A549 (cell line): ENCODE measurements around the gene DPYD. TPM values are rescaled to one million over a fixed set of nuclear protein-coding genes. Genes with fewer than 3 reads are reported as not detected.

ENCODE experiments used
- ATAC-seq, 2 experiments: fragments of 200-7000 bp in 1 of 2; fragments of >200 bp in 1 of 2; cut with Nextera tagmentation in 1 of 2; cut with Tn5 transposase in 1 of 2; 3 replicates each; pipeline versions ENCODE4 v1.8.0 to v1.9.1; 2018 to 2020; ENCODE audit warnings: mild to moderate bottlenecking in 1 of 2, moderate library complexity in 1 of 2
- CTCF ChIA-PET: fragments of 300-600 bp; sonication (Branson Sonifier 250); formaldehyde crosslinking; extraction: SDS; loops from one replicate; lab custom pipeline; 2021; ENCODE audit warnings: antibody characterized with exemption, inconsistent platforms; lab: Yijun Ruan, JAX
- POLR2A ChIA-PET: fragments of 350-600 bp; formaldehyde crosslinking; extraction: SDS; loops from one replicate; lab custom pipeline; 2021; ENCODE audit warnings: antibody characterized with exemption, inconsistent platforms; lab: Yijun Ruan, JAX
- DNase-seq, 2 experiments: peaks; one replicate each; pipeline versions ENCODE4 v3.0.0 to v3.0.0-alpha.2; 2011 to 2016; ENCODE audit warnings: low read depth in 1 of 2, low spot score in 1 of 2
- FAIRE-seq: peaks from 2 replicates; lab custom pipeline; 2011; peaks lifted over from hg19 to GRCh38; lab: Jason Lieb, UNC
- H3K27ac ChIP-seq, 2 experiments: fragments of >200 bp; sonication (Bioruptor Twin); formaldehyde crosslinking; 3 replicates each; pipeline ENCODE4 v1.5.1; 2016 to 2017
- H3K4me1 ChIP-seq: fragments of >200 bp; sonication (Bioruptor Twin); formaldehyde crosslinking; 3 replicates; pipeline ENCODE4 v1.6.1; 2016
- H3K4me2 ChIP-seq: fragments of >200 bp; sonication (Bioruptor Twin); formaldehyde crosslinking; 3 replicates; pipeline ENCODE4 v1.6.1; 2016
- H3K4me3 ChIP-seq: fragments of >200 bp; sonication (Bioruptor Twin); formaldehyde crosslinking; 3 replicates; pipeline ENCODE4 v1.5.1; 2016
- H3K9me3 ChIP-seq: fragments of >200 bp; sonication (Bioruptor Twin); formaldehyde crosslinking; 3 replicates; pipeline ENCODE4 v1.6.1; 2016
- ATOH8 ChIP-seq: fragments of 250-450 bp; sonication (Bioruptor Pico); IDR thresholded peaks from 2 replicates; pipeline ENCODE4 v1.5.0; 2020; ENCODE audit warnings: low read depth, mild to moderate bottlenecking, moderate library complexity
- CBX2 ChIP-seq: fragments of 200-600 bp; sonication (generic); IDR thresholded peaks from 2 replicates; pipeline ENCODE4 v1.6.1; 2016; ENCODE audit warnings: low read depth, mild to moderate bottlenecking, borderline replicate concordance
- CEBPB ChIP-seq, 2 experiments: fragments of >200 bp in 1 of 2; sonication (Bioruptor Twin) in 1 of 2; formaldehyde crosslinking in 1 of 2; IDR thresholded peaks; 2 replicates each; pipeline ENCODE4 v1.6.1; 2012 to 2016
- CHD2 ChIP-seq: fragments of 150-350 bp; IDR thresholded peaks from 2 replicates; pipeline ENCODE4 v1.6.1; 2014; ENCODE audit warnings: low read length; ENCODE audit not compliant: partially characterized antibody
- CHD4 ChIP-seq: fragments of 200-600 bp; sonication (generic); IDR thresholded peaks from 2 replicates; pipeline ENCODE4 v1.6.1; 2016; ENCODE audit warnings: antibody characterized with exemption, mild to moderate bottlenecking, borderline replicate concordance
- EP300 ChIP-seq, 2 experiments: fragments of >200 bp; sonication (Bioruptor Twin); formaldehyde crosslinking; IDR thresholded peaks; 2 replicates in 1 of 2; 3 replicates in 1 of 2; pipeline ENCODE4 v1.6.1; 2016 to 2017
- FOXS1 ChIP-seq: fragments of 250-450 bp; sonication (Bioruptor Pico); IDR thresholded peaks from 2 replicates; pipeline ENCODE4 v1.5.0; 2020; ENCODE audit warnings: mild to moderate bottlenecking, moderate library complexity
- GATA3 ChIP-seq: IDR thresholded peaks from 2 replicates; pipeline ENCODE4 v1.6.1; 2012; ENCODE audit warnings: borderline replicate concordance
- HDAC2 ChIP-seq: fragments of 200-600 bp; sonication (generic); IDR thresholded peaks from 2 replicates; pipeline ENCODE4 v1.6.1; 2016
- HES2 ChIP-seq: fragments of >200 bp; sonication (Bioruptor Twin); formaldehyde crosslinking; IDR thresholded peaks from 2 replicates; pipeline ENCODE4 v1.6.1; 2016
- HEYL ChIP-seq: fragments of 250-450 bp; sonication (Bioruptor Pico); IDR thresholded peaks from 2 replicates; pipeline ENCODE4 v1.8.0; 2021; ENCODE audit warnings: mild to moderate bottlenecking, moderate library complexity
- HOXA7 ChIP-seq: fragments of 250-450 bp; sonication (Bioruptor Pico); IDR thresholded peaks from 2 replicates; pipeline ENCODE4 v1.5.0; 2020; ENCODE audit warnings: mild to moderate bottlenecking, moderate library complexity
- JUN ChIP-seq, 2 experiments: fragments of >200 bp; sonication (Bioruptor Twin); formaldehyde crosslinking; IDR thresholded peaks; 2 replicates in 1 of 2; 3 replicates in 1 of 2; pipeline ENCODE4 v1.6.1; 2016 to 2017
- JUNB ChIP-seq: fragments of >200 bp; sonication (Bioruptor Twin); formaldehyde crosslinking; IDR thresholded peaks from 2 replicates; pipeline ENCODE4 v1.6.1; 2016
- KDM1A ChIP-seq: fragments of 200-600 bp; sonication (generic); IDR thresholded peaks from 2 replicates; pipeline ENCODE4 v1.6.1; 2016; ENCODE audit warnings: low read depth, mild to moderate bottlenecking
- MYC ChIP-seq: IDR thresholded peaks from 2 replicates; pipeline ENCODE4 v1.6.1; 2012; ENCODE audit warnings: mild to moderate bottlenecking, inconsistent platforms, low read length, improper control_type of control experiment, borderline replicate concordance
- NFE2L2 ChIP-seq: fragments of 150-350 bp; conservative IDR thresholded peaks from 2 replicates; pipeline ENCODE4 v1.6.1; 2014; ENCODE audit warnings: low read length
- NR3C1 ChIP-seq: fragments of >200 bp; sonication (Bioruptor Twin); formaldehyde crosslinking; IDR thresholded peaks from 3 replicates; pipeline ENCODE4 v1.6.1; 2017
- PHF8 ChIP-seq: fragments of 200-600 bp; sonication (generic); IDR thresholded peaks from 2 replicates; pipeline ENCODE4 v1.6.1; 2016; ENCODE audit warnings: low read depth, mild to moderate bottlenecking, antibody characterized with exemption, moderate library complexity, borderline replicate concordance
- POLR2A ChIP-seq: IDR thresholded peaks from 2 replicates; pipeline ENCODE4 v1.6.1; 2012; ENCODE audit warnings: mild to moderate bottlenecking, low read length
- RFX5 ChIP-seq: fragments of 450-650 bp; IDR thresholded peaks from 2 replicates; pipeline ENCODE4 v1.7.1; 2014; ENCODE audit warnings: antibody characterized with exemption, mild to moderate bottlenecking, moderate library complexity
- RNF2 ChIP-seq: fragments of 200-600 bp; sonication (generic); IDR thresholded peaks from 2 replicates; pipeline ENCODE4 v1.6.1; 2016; ENCODE audit warnings: low read depth, mild to moderate bottlenecking, antibody characterized with exemption, moderate library complexity, borderline replicate concordance
- SREBF2 ChIP-seq: fragments of 450-650 bp; IDR thresholded peaks from 2 replicates; pipeline ENCODE4 v1.6.1; 2014; ENCODE audit warnings: mild to moderate bottlenecking, moderate library complexity
- TP53 ChIP-seq: fragments of 250-450 bp; sonication (Bioruptor Pico); IDR thresholded peaks from 2 replicates; pipeline ENCODE4 v1.5.0; 2021; ENCODE audit warnings: mild to moderate bottlenecking, moderate library complexity
- ZFP36 ChIP-seq: fragments of 450-650 bp; IDR thresholded peaks from 2 replicates; pipeline ENCODE4 v1.6.1; 2014; ENCODE audit warnings: borderline replicate concordance; ENCODE audit not compliant: partially characterized antibody
- ZNF302 ChIP-seq: fragments of 250-450 bp; sonication (Bioruptor Pico); IDR thresholded peaks from 2 replicates; pipeline ENCODE4 v1.9.0; 2021; ENCODE audit warnings: inconsistent platforms, mild to moderate bottlenecking, moderate library complexity
- WGBS: methylation state at CpG from one replicate; pipeline ENCODE4 v1.1.6; 2017; ENCODE audit errors: missing lambda C conversion rate; 5-methylcytosine and 5-hydroxymethylcytosine counted together
- polyA plus RNA-seq, 4 experiments: library from polyadenylated mRNA; depleted of rRNA in 3 of 4; stranded (reverse); fragments of >200 nt; fragmentation: RNase III in 1 of 4; extraction: RNeasy Plus Mini Kit Qiagen cat#74134 plus additional on column Dnase treatment in 1 of 4; gene quantifications; 2 replicates in 3 of 4; 3 replicates in 1 of 4; pipeline ENCODE4 v1.2.3, GENCODE V29; 2011 to 2017

DPYD gene
- polyA plus RNA-seq, 2 of the 4 experiments (the other 2 are of a cell fraction), result 5.9 to 7.5 TPM

GRCh38 chr1:97913506-97914139, 7.2 kb downstream of the DPYD start:
- H3K4me2 ChIP-seq, result no peak overlapping the region
- ChIA-PET CTCF (no interaction called here), POLR2A (no interaction called here)
- TF ChIP-seq JUNB, result no peak
- TF ChIP-seq HEYL (CRISPR knock-in tag), result no peak
- no peak for TF ChIP-seq ZNF302 (CRISPR knock-in tag)
- no peak for TF ChIP-seq HOXA7 (CRISPR knock-in tag)
- TF ChIP-seq CHD4, result no peak
- TF ChIP-seq CBX2, result no peak
- TF ChIP-seq ATOH8, result no peak
- TF ChIP-seq GATA3, result no peak
- no peak for TF ChIP-seq CHD2
- TF ChIP-seq EP300 (IDR thresholded peaks at IDR 0.05), result no peak
- no peak for TF ChIP-seq ZFP36
- TF ChIP-seq NR3C1, result no peak
- no peak for TF ChIP-seq RNF2
- no peak for TF ChIP-seq RFX5
- DNase-seq, result no peak
- H3K27ac ChIP-seq, result no peak overlapping the region
- H3K4me3 ChIP-seq, result no peak overlapping the region
- no peaks in the 10 kb centered on the region for H3K9me3 ChIP-seq
- no peak for ATAC-seq
- WGBS, result 75% methylated on average over 3 of the region's 3 CpGs
- FAIRE-seq, result no peak
- H3K4me1 ChIP-seq, result peaks cover 13% of the 10 kb centered on the region; the same call in 2 of the 3 replicates

GRCh38 chr1:97911266-97912215, 9.3 kb downstream of the DPYD start:
- no peak for DNase-seq
- Histone ChIP-seq H3K4me1 (peaks cover 14% of the 10 kb centered on the region), H3K4me3 (no peak overlapping the region), H3K27ac (no peak overlapping the region), H3K9me3 (no peaks in the 10 kb centered on the region), H3K4me2 (no peak overlapping the region)
- ChIA-PET CTCF (no interaction called here), POLR2A (no interaction called here)
- FAIRE-seq, result no peak
- TF ChIP-seq FOXS1 (CRISPR knock-in tag), result no peak
- TF ChIP-seq KDM1A, result no peak
- no peak for TF ChIP-seq CEBPB (IDR thresholded peaks at IDR 0.05)
- no peak for TF ChIP-seq MYC
- no peak for TF ChIP-seq HDAC2
- TF ChIP-seq SREBF2, result no peak
- no peak for TF ChIP-seq JUN (IDR thresholded peaks at IDR 0.05)
- ATAC-seq, result no peak
- WGBS, result 89% methylated on average over 8 of the region's 8 CpGs

- ATAC-seq (no peak), FAIRE-seq (no peak), DNase-seq (no peak)
- ChIA-PET CTCF (no interaction called here), POLR2A (no interaction called here)
- TF ChIP-seq CBX2 (no peak), HES2 (no peak), PHF8 (no peak), EP300 (IDR thresholded peaks at IDR 0.05) (no peak), CHD2 (no peak), TP53 (no peak), HEYL (CRISPR knock-in tag) (no peak), POLR2A (no peak), JUNB (no peak), NFE2L2 (no peak)
- Histone ChIP-seq H3K4me1 (peaks cover 31% of the 10 kb centered on the region), H3K4me2 (no peak overlapping the region), H3K4me3 (no peak overlapping the region), H3K27ac (peak overlapping the region in 1 of 2 experiments; percentile 26; a peak in 2 of 6 replicates), H3K9me3 (no peaks in the 10 kb centered on the region)
Measured at GRCh38 chr1:97909266-97909665, 11.6 kb downstream of the DPYD start.
